ENCODE results near the gene EGF.

The EGF gene

GRCh38 chr4:109966891-109967481 lies 54.3 kb downstream of the EGF start:
- H3K27ac ChIP-seq (ENCODE audit: poor library complexity, severe bottlenecking), result peak overlapping the region; percentile 66
- no peaks in the 10 kb centered on the region for H3K36me3 ChIP-seq (ENCODE audit: low read depth)
- TF ChIP-seq, protein P1, sequence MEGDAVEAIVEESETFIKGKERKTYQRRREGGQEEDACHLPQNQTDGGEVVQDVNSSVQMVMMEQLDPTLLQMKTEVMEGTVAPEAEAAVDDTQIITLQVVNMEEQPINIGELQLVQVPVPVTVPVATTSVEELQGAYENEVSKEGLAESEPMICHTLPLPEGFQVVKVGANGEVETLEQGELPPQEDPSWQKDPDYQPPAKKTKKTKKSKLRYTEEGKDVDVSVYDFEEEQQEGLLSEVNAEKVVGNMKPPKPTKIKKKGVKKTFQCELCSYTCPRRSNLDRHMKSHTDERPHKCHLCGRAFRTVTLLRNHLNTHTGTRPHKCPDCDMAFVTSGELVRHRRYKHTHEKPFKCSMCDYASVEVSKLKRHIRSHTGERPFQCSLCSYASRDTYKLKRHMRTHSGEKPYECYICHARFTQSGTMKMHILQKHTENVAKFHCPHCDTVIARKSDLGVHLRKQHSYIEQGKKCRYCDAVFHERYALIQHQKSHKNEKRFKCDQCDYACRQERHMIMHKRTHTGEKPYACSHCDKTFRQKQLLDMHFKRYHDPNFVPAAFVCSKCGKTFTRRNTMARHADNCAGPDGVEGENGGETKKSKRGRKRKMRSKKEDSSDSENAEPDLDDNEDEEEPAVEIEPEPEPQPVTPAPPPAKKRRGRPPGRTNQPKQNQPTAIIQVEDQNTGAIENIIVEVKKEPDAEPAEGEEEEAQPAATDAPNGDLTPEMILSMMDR (IDR thresholded peaks at IDR 0.05; ENCODE audit: poor library complexity, severe bottlenecking), result no peak
- H3K4me3 ChIP-seq (ENCODE audit: severe bottlenecking), result no peak overlapping the region
- H3K27me3 ChIP-seq (ENCODE audit: insufficient read depth, poor library complexity, severe bottlenecking), result no peaks in the 10 kb centered on the region
- DNase-seq (ENCODE audit: low spot score), result no peak
- H3K9me3 ChIP-seq (ENCODE audit: severe bottlenecking), result no peaks in the 10 kb centered on the region
- peaks cover 22% of the 10 kb centered on the region for H3K4me1 ChIP-seq (ENCODE audit: insufficient read depth, poor library complexity, severe bottlenecking)
- ATAC-seq (ENCODE audit: low read depth), result no peak

GRCh38 chr4:109967798-109968520 lies 55.3 kb downstream of the EGF start:
- Histone ChIP-seq H3K36me3 (ENCODE audit: low read depth) (no peaks in the 10 kb centered on the region), H3K4me1 (ENCODE audit: insufficient read depth, poor library complexity, severe bottlenecking) (peaks cover 22% of the 10 kb centered on the region), H3K4me3 (ENCODE audit: severe bottlenecking) (no peak overlapping the region), H3K9me3 (ENCODE audit: severe bottlenecking) (no peaks in the 10 kb centered on the region), H3K27me3 (ENCODE audit: insufficient read depth, poor library complexity, severe bottlenecking) (no peaks in the 10 kb centered on the region), H3K27ac (ENCODE audit: poor library complexity, severe bottlenecking) (peak overlapping the region; percentile 66)
- DNase-seq (ENCODE audit: low spot score) (no peak), ATAC-seq (ENCODE audit: low read depth) (peak; percentile 100)
- TF ChIP-seq, protein P1 (IDR thresholded peaks at IDR 0.05; ENCODE audit: poor library complexity, severe bottlenecking), result no peak

GRCh38 chr4:109969087-109969486 lies 56.4 kb downstream of the EGF start:
- no peak for DNase-seq (ENCODE audit: low spot score)
- TF ChIP-seq, protein P1 (IDR thresholded peaks at IDR 0.05; ENCODE audit: poor library complexity, severe bottlenecking), result no peak
- H3K27ac ChIP-seq (ENCODE audit: poor library complexity, severe bottlenecking), result no peak overlapping the region
- no peaks in the 10 kb centered on the region for H3K27me3 ChIP-seq (ENCODE audit: insufficient read depth, poor library complexity, severe bottlenecking)
- peaks cover 22% of the 10 kb centered on the region for H3K4me1 ChIP-seq (ENCODE audit: insufficient read depth, poor library complexity, severe bottlenecking)
- ATAC-seq (ENCODE audit: low read depth), result no peak
- H3K4me3 ChIP-seq (ENCODE audit: severe bottlenecking), result no peak overlapping the region
- H3K9me3 ChIP-seq (ENCODE audit: severe bottlenecking), result no peaks in the 10 kb centered on the region
- no peaks in the 10 kb centered on the region for H3K36me3 ChIP-seq (ENCODE audit: low read depth)

DNA sequence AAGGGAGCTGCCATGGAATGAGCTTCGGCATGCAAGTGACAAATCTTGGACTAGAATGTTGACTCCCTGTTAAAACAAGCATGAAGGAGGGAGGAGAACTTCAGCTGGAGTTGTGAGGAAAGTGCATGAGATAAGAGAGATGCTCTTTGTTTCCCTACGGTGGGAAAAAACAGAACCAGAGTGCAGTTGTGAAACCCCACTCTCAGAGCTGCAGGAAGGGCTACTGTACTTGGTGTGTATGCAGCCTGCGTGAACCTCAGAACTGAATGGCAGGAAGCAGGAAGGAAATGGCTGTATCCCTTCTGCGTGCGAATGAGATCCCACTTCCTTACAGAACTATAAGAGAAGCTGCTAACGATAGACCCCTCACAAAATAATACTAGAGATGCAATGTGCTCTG lies 57.2 kb downstream of the EGF start:
- Histone ChIP-seq H3K4me1 (ENCODE audit: insufficient read depth, poor library complexity, severe bottlenecking) (peaks cover 22% of the 10 kb centered on the region), H3K27ac (ENCODE audit: poor library complexity, severe bottlenecking) (no peak overlapping the region), H3K27me3 (ENCODE audit: insufficient read depth, poor library complexity, severe bottlenecking) (no peaks in the 10 kb centered on the region), H3K9me3 (ENCODE audit: severe bottlenecking) (no peaks in the 10 kb centered on the region), H3K4me3 (ENCODE audit: severe bottlenecking) (no peak overlapping the region), H3K36me3 (ENCODE audit: low read depth) (no peaks in the 10 kb centered on the region)
- DNase-seq (ENCODE audit: low spot score) (no peak), ATAC-seq (ENCODE audit: low read depth) (no peak)
- TF ChIP-seq, protein P1 (IDR thresholded peaks at IDR 0.05; ENCODE audit: poor library complexity, severe bottlenecking), result no peak
